Gastrocnemius medialis (tissue), 4 donors: ENCODE data around the gene PGAP6. TPM values are rescaled to one million over a fixed set of nuclear protein-coding genes. Genes with fewer than 3 reads are reported as not detected.
"Not testable (repeated sequence)": the region's sequence is repeated elsewhere in the genome, so short reads cannot be mapped to it uniquely, and the experiment has no call there.

Source experiments
- ATAC-seq, 2 donors: fragments of 150-250 bp; one replicate each; pipeline ENCODE4 v1.9.1; 2016
- DNase-seq, 2 donors: peaks; one replicate each; pipeline ENCODE4 v3.0.0-alpha.2; 2019
- H3K27ac ChIP-seq, 4 donors: fragments of 200-600 bp; sonication (generic); 1 replicate in 1 of 4; 2 replicates in 3 of 4; pipeline ENCODE4 v1.5.1; 2016 to 2018; ENCODE audit warnings: mild to moderate bottlenecking in 2 of 4, moderate library complexity in 1 of 4
- H3K27me3 ChIP-seq, 3 donors: fragments of 200-600 bp; sonication (generic) in 2 of 3; 1 replicate in 1 of 3; 2 replicates in 2 of 3; pipeline versions ENCODE4 v1.5.1 to v1.6.0; 2016 to 2019; ENCODE audit warnings: mild to moderate bottlenecking in 1 of 3, moderate library complexity in 1 of 3
- H3K36me3 ChIP-seq, 2 donors: fragments of 200-600 bp; sonication (generic) in 1 of 2; one replicate each; pipeline ENCODE4 v1.5.1; 2017 to 2018
- H3K4me1 ChIP-seq, 2 donors: fragments of 200-600 bp; sonication (generic) in 1 of 2; one replicate each; pipeline ENCODE4 v1.5.1; 2016 to 2017; ENCODE audit warnings: mild to moderate bottlenecking in 2 of 2
- H3K4me3 ChIP-seq, 4 donors: fragments of 200-600 bp; sonication (generic) in 3 of 4; 1 replicate in 1 of 4; 2 replicates in 3 of 4; pipeline ENCODE4 v1.5.1; 2016 to 2019; ENCODE audit warnings: mild to moderate bottlenecking in 2 of 4
- H3K9me3 ChIP-seq, 3 donors: fragments of 200-600 bp; sonication (generic) in 2 of 3; 1 replicate in 1 of 3; 2 replicates in 2 of 3; pipeline ENCODE4 v1.5.1; 2016 to 2019
- POLR2A ChIP-seq, 2 donors: fragments of 450-650 bp; IDR thresholded peaks; one replicate each; pipeline ENCODE4 v1.6.1; 2017; ENCODE audit warnings: antibody characterized with exemption in 2 of 2, mild to moderate bottlenecking in 2 of 2, moderate library complexity in 2 of 2
- in situ Hi-C, 4 donors: fragments of 200-750 bp; cut with MboI; loops; one replicate each; pipeline versions ENCODE4 v1.15.0 to v1.8.0; 2017; ENCODE audit warnings: low sequenced_read_pairs in 4 of 4
- intact Hi-C: fragments of 100-400 bp; cut with DNase I; formaldehyde crosslinking; loops from one replicate; pipeline ENCODE4 v1.15.1; 2023; ENCODE audit warnings: low total_unique reads
- total RNA-seq, 4 donors: library from RNA; depleted of rRNA; stranded (reverse); fragments of >200 nt; gene quantifications; one replicate each; pipeline versions ENCODE4 v1.1.0 to v1.2.3, GENCODE V29; 2016
- TF ChIP-seq, protein P1 (sequence below), 5 experiments: fragments of 450-650 bp in 3 of 5; fragments of 200-600 bp in 2 of 5; sonication (generic) in 2 of 5; IDR thresholded peaks in 4 of 5; conservative IDR thresholded peaks in 1 of 5; 1 replicate in 4 of 5; 2 replicates in 1 of 5; pipeline ENCODE4 v1.5.1; 2016 to 2019; ENCODE audit warnings: antibody characterized with exemption in 5 of 5, mild to moderate bottlenecking in 3 of 5, moderate library complexity in 3 of 5

PGAP6 gene
- total RNA-seq, 4 donors from 2014 or later: 31.5 to 63.3 (median 50.8) TPM

DNA sequence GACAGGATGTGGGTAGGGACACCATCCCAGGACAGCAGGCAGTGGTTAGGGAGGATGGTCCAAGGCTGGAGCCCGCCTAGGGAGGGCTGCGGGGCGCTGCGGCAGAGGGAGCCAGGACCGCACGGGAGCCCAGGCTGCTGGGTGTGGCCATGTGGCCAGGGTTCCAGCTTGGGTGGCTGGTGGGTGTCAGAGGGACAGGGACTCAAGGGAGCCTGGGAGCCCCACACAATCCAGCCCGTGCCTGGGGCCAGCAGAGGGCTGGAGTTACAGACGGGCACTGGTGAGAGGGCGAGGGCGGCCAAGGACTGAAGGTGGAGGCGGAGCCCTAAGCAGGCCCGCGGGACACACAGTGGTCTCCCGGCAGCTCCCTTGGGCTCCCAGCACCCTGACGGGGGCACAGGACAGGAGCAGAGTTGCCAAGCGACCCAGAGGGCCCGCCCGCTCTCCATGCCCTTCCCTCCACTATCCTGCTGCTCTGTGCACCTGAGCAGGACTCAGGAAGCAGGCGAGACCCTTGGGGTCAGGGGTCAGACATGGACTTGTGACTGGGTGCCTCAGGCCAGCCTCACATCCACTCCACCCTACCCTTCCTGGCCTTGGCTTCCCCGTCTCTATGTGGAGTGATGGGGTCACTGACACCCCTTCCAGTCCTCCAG is 18.5 kb downstream of the PGAP6 start:
- Histone ChIP-seq H3K4me3 (no peak overlapping the region), H3K9me3 (no peaks in the 10 kb centered on the region), H3K36me3 (peaks cover 0 to 18% of the 10 kb centered on the region in 2 donors), H3K27me3 (peaks cover 0 to 18% (median 7%) of the 10 kb centered on the region in 3 donors), H3K27ac (no peak overlapping the region), H3K4me1 (no peaks in the 10 kb centered on the region)
- no peak for TF ChIP-seq POLR2A (IDR thresholded peaks at IDR 0.05)
- TF ChIP-seq, protein P1, sequence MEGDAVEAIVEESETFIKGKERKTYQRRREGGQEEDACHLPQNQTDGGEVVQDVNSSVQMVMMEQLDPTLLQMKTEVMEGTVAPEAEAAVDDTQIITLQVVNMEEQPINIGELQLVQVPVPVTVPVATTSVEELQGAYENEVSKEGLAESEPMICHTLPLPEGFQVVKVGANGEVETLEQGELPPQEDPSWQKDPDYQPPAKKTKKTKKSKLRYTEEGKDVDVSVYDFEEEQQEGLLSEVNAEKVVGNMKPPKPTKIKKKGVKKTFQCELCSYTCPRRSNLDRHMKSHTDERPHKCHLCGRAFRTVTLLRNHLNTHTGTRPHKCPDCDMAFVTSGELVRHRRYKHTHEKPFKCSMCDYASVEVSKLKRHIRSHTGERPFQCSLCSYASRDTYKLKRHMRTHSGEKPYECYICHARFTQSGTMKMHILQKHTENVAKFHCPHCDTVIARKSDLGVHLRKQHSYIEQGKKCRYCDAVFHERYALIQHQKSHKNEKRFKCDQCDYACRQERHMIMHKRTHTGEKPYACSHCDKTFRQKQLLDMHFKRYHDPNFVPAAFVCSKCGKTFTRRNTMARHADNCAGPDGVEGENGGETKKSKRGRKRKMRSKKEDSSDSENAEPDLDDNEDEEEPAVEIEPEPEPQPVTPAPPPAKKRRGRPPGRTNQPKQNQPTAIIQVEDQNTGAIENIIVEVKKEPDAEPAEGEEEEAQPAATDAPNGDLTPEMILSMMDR (IDR thresholded peaks at IDR 0.05 in 4 of 5, conservative IDR thresholded peaks at IDR 0.05 in 1 of 5): no peak
- intact Hi-C loops: no loop called here
- ATAC-seq (no peak), DNase-seq (no peak)
- in situ Hi-C loops: no loop called here

DNA sequence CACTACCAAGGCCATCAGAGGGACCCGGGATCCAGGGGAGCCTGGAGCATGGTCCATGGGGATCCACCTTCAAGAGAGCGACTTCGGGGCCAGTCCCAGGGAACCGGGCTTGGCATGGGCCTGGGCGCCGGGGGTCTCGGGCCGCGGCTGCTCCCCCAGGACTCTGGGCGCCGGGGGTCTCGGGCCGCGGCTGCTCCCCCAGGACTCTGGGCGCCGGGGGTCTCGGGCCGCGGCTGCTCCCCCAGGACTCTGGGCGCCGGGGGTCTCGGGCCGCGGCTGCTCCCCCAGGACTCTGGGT is 19.1 kb downstream of the PGAP6 start:
- in situ Hi-C loops, H3K4me3 ChIP-seq, DNase-seq, ATAC-seq, H3K4me1 ChIP-seq, H3K27ac ChIP-seq, H3K9me3 ChIP-seq, intact Hi-C loops: not testable (repeated sequence)
- Histone ChIP-seq H3K27me3 (peaks cover 0 to 18% (median 7%) of the 10 kb centered on the region in 3 donors), H3K36me3 (peaks cover 0 to 12% of the 10 kb centered on the region in 2 donors)

DNA sequence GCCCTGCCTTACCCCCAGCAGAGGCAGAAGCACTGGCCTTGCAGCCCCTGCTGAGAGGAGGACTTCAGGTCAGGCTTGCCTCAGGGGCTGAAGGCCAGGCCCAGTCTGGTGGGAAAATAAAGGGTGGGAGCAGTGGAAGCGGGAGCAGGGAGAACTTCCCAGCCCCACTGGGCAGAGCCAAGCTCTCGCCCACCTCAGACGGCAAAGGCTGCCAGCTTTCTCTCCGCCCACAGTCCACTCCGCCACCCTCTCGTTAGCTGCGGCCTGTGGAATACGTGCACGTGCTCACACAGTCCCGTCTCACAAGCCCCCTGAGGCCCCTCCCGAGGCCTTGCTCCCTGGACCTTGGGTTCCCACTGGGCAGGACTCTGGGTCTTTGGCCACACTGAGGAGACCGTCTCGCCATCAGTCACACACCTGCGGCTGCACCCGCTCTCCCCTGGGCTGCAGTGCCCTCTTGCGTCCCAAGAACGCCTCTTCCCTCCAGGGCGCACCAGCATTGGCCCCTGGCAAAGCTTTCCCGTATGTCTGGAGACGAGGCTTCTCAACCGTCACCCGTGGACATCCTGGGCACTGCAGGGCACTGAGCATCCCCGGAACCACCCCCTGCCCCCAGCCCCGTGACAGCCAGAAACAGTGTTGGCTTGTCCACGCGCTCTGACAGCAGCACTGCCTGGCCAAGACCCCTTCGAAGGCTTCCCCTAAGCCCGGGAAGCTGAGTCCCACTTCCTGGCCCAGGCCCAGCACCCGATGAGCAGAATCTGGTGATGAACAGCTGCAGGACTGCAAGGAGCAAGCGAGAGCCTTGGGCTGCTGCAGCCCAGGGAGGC is 19.7 kb downstream of the PGAP6 start:
- peaks cover 0 to 6% of the 10 kb centered on the region in 2 donors for H3K36me3 ChIP-seq
- H3K4me3 ChIP-seq: no peak overlapping the region
- TF ChIP-seq POLR2A (IDR thresholded peaks at IDR 0.05): no peak
- TF ChIP-seq, protein P1 (IDR thresholded peaks at IDR 0.05 in 4 of 5, conservative IDR thresholded peaks at IDR 0.05 in 1 of 5): peak; percentile 58 to 79 (median 72)
- H3K4me1 ChIP-seq: no peaks in the 10 kb centered on the region
- peaks cover 0 to 18% (median 7%) of the 10 kb centered on the region in 3 donors for H3K27me3 ChIP-seq
- H3K9me3 ChIP-seq: no peaks in the 10 kb centered on the region
- ATAC-seq (peak; percentile 84 to 92), DNase-seq (peak; percentile 48 to 63)
- in situ Hi-C loops: no loop called here
- intact Hi-C loops: no loop called here
- no peak overlapping the region for H3K27ac ChIP-seq

DNA sequence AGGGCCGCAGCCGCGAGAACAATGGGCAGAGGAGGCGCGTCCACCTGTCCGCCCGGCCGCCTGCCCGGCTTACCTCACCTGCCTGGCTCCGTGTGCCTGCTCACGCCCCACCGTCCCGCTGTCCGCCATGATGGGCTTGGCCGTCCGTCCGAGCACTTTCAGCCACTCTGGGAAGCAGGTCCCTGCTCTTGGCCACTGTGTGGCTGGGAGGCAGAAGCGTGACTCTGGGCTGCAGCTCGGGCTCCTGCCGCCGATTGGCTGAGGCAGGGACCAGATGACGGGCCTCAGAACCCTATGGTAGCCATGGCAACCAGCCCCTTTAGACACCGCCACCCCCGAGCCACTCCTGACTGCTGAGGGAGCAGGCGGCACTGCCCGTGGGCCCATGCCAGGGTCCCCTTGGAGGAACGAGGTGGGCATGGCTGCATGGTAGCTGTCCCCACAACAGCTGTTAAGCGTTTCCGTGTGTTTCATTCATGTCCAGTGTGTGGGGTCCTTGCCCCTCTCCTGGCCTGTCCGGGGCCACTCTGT is 20.4 kb downstream of the PGAP6 start:
- no peaks in the 10 kb centered on the region for H3K36me3 ChIP-seq
- no peak overlapping the region for H3K27ac ChIP-seq
- in situ Hi-C loops: no loop called here
- DNase-seq (no peak), ATAC-seq (no peak)
- no peak overlapping the region for H3K4me3 ChIP-seq
- TF ChIP-seq POLR2A (IDR thresholded peaks at IDR 0.05): no peak
- TF ChIP-seq, protein P1 (IDR thresholded peaks at IDR 0.05 in 4 of 5, conservative IDR thresholded peaks at IDR 0.05 in 1 of 5): no peak
- H3K9me3 ChIP-seq: no peaks in the 10 kb centered on the region
- intact Hi-C loops: no loop called here
- peaks cover 0 to 18% (median 7%) of the 10 kb centered on the region in 3 donors for H3K27me3 ChIP-seq
- no peaks in the 10 kb centered on the region for H3K4me1 ChIP-seq

DNA sequence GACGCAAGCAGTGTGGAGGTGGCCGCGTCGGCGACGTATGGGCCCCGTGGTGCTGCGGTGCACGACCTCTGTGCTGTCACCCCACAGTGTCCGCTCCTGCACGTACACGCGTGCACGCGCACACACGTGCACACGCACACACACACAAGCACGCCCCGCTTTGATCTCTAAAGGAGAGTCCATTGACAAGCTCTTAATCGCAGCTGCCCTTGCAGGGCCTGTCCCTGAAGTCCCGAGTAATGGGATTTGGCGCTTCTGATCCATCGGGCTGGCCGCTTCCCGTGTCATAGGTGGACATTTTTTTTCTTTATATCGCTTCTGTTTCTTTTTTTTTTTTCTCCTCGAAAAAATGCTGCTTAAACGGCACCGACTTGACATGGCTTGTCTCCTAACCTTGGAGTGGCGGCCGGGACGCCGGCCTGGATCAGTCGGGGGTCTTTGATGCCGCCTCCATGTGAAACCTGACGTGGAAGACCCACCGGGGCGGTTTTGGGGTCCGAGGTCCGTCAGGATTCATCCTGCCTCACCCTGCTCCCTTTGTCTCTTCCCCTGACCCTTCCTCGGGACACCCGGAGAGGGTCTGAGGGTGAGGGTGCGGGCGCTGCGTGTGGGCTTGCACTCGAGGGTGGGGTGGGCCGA is 21.0 kb downstream of the PGAP6 start:
- no peak for DNase-seq
- in situ Hi-C loops: no loop called here
- no peak for ATAC-seq
- no peak overlapping the region for H3K4me3 ChIP-seq
- H3K9me3 ChIP-seq: no peaks in the 10 kb centered on the region
- peaks cover 0 to 18% (median 7%) of the 10 kb centered on the region in 3 donors for H3K27me3 ChIP-seq
- TF ChIP-seq, protein P1 (IDR thresholded peaks at IDR 0.05 in 4 of 5, conservative IDR thresholded peaks at IDR 0.05 in 1 of 5): no peak
- no peak for TF ChIP-seq POLR2A (IDR thresholded peaks at IDR 0.05)
- H3K36me3 ChIP-seq: no peaks in the 10 kb centered on the region
- intact Hi-C loops: no loop called here
- no peak overlapping the region for H3K27ac ChIP-seq
- H3K4me1 ChIP-seq: no peaks in the 10 kb centered on the region
